SU-DHL-6 (cell line): ENCODE data around the gene SSR4.
"Not testable (repeated sequence)": the region's sequence is repeated elsewhere in the genome, so short reads cannot be mapped to it uniquely, and the experiment has no call there.

ENCODE experiments used
- H2AFZ ChIP-seq: fragments of 200-600 bp; sonication (generic); 2 replicates; pipeline ENCODE4 v1.6.1; 2014; ENCODE audit warnings: low read depth, mild to moderate bottlenecking, moderate library complexity, mixed read lengths, antibody characterized with exemption, low read length; ENCODE audit not compliant: severe bottlenecking
- H3F3A ChIP-seq: fragments of 200-600 bp; shearing (Covaris generic); 2 replicates; pipeline ENCODE4 v1.6.0; 2016; ENCODE audit warnings: antibody characterized with exemption, mild to moderate bottlenecking; ENCODE audit not compliant: insufficient read depth
- H3K27ac ChIP-seq: fragments of 200-600 bp; sonication (generic); 2 replicates; pipeline ENCODE4 v1.5.1; 2016; ENCODE audit warnings: low read depth, mild to moderate bottlenecking, low read length, moderate library complexity, mixed read lengths
- H3K27me3 ChIP-seq: fragments of 200-600 bp; sonication (generic), shearing (Covaris generic); 2 replicates; pipeline ENCODE4 v1.6.0; 2014; ENCODE audit warnings: mild to moderate bottlenecking, low read length
- H3K36me3 ChIP-seq: fragments of 200-600 bp; sonication (generic); 2 replicates; pipeline ENCODE4 v1.6.1; 2014; ENCODE audit warnings: mild to moderate bottlenecking, low read length, mixed read lengths
- H3K4me2 ChIP-seq: fragments of 300-600, 200-600 bp; shearing (Covaris generic), sonication (generic); 2 replicates; pipeline ENCODE4 v1.6.0; 2014; ENCODE audit warnings: low read length, low read depth, mild to moderate bottlenecking; ENCODE audit not compliant: poor library complexity, severe bottlenecking
- H3K4me3 ChIP-seq: fragments of 200-600 bp; sonication (generic); 2 replicates; pipeline ENCODE4 v1.5.1; 2014; ENCODE audit warnings: antibody characterized with exemption, low read length, mild to moderate bottlenecking, mixed read lengths; ENCODE audit not compliant: insufficient read depth, poor library complexity, severe bottlenecking
- H3K79me2 ChIP-seq: fragments of 200-600 bp; sonication (generic); 2 replicates; pipeline ENCODE4 v1.6.1; 2014; ENCODE audit warnings: mild to moderate bottlenecking, low read length, moderate library complexity; ENCODE audit not compliant: insufficient read depth
- H3K9ac ChIP-seq: fragments of 200-600 bp; sonication (generic); 2 replicates; pipeline ENCODE4 v1.7.0; 2014; ENCODE audit warnings: mild to moderate bottlenecking, low read length
- H3K9me2 ChIP-seq: fragments of 200-600 bp; sonication (generic); replicated peaks from 2 replicates; pipeline ENCODE4 v1.6.1; 2014; ENCODE audit warnings: low read length; ENCODE audit not compliant: insufficient read depth
- H3K9me3 ChIP-seq: fragments of 200-600 bp; sonication (generic); 2 replicates; pipeline ENCODE4 v1.6.1; 2014; ENCODE audit warnings: low read length, mixed read lengths; ENCODE audit not compliant: insufficient read depth
- H4K20me1 ChIP-seq: fragments of 200-600 bp; sonication (generic); 2 replicates; pipeline ENCODE4 v1.6.1; 2014; ENCODE audit warnings: low read depth, mild to moderate bottlenecking, antibody characterized with exemption, low read length, moderate library complexity, mixed read lengths
- CTCF ChIP-seq: fragments of 200-600 bp; sonication (generic); IDR thresholded peaks from one replicate; pipeline ENCODE4 v1.5.1; 2017; ENCODE audit warnings: antibody characterized with exemption, mild to moderate bottlenecking, low read length, moderate library complexity; ENCODE audit not compliant: insufficient read depth, poor library complexity, severe bottlenecking
- EZH2phosphoT487 ChIP-seq: fragments of 200-600 bp; sonication (generic), shearing (Covaris generic); conservative IDR thresholded peaks from 2 replicates; pipeline ENCODE4 v1.6.1; 2018; ENCODE audit warnings: mild to moderate bottlenecking, antibody characterized with exemption, low read length, moderate library complexity, mixed read lengths

The SSR4 gene

GRCh38 chrX:153813161-153813560, 18.7 kb downstream of the SSR4 start:
- Histone ChIP-seq H3K9me3 (no peaks in the 10 kb centered on the region), H3K4me3 (no peak overlapping the region), H3K79me2 (no peaks in the 10 kb centered on the region), H3K27ac (no peak overlapping the region), H3K9ac (no peak overlapping the region), H3K27me3 (no peaks in the 10 kb centered on the region), H3F3A (no peaks in the 10 kb centered on the region), H2AFZ (no peak overlapping the region), H4K20me1 (no peaks in the 10 kb centered on the region), H3K4me2 (no peak overlapping the region), H3K9me2 (no peaks in the 10 kb centered on the region), H3K36me3 (no peaks in the 10 kb centered on the region)
- TF ChIP-seq EZH2phosphoT487 (no peak), CTCF (no peak)

- no peaks in the 10 kb centered on the region for H3K27me3 ChIP-seq
- no peaks in the 10 kb centered on the region for H3K9me3 ChIP-seq
- H3K36me3 ChIP-seq, result no peaks in the 10 kb centered on the region
- no peak overlapping the region for H2AFZ ChIP-seq
- H3K79me2 ChIP-seq, result no peaks in the 10 kb centered on the region
- H4K20me1 ChIP-seq, result no peaks in the 10 kb centered on the region
- H3K9ac ChIP-seq, result no peak overlapping the region
- no peak overlapping the region for H3K4me3 ChIP-seq
- no peaks in the 10 kb centered on the region for H3F3A ChIP-seq
- H3K27ac ChIP-seq, result no peak overlapping the region
- TF ChIP-seq CTCF, result no peak
- no peak for TF ChIP-seq EZH2phosphoT487
- H3K9me2 ChIP-seq, result no peaks in the 10 kb centered on the region
- H3K4me2 ChIP-seq, result no peak overlapping the region
Measured at GRCh38 chrX:153814591-153815315, 20.3 kb downstream of the SSR4 start.

- no peak overlapping the region for H3K9ac ChIP-seq
- H2AFZ ChIP-seq, result no peak overlapping the region
- no peaks in the 10 kb centered on the region for H3K36me3 ChIP-seq
- H3F3A ChIP-seq, result no peaks in the 10 kb centered on the region
- no peaks in the 10 kb centered on the region for H3K9me2 ChIP-seq
- no peaks in the 10 kb centered on the region for H3K79me2 ChIP-seq
- no peak overlapping the region for H3K27ac ChIP-seq
- no peak overlapping the region for H3K4me2 ChIP-seq
- H3K9me3 ChIP-seq, result no peaks in the 10 kb centered on the region
- no peak overlapping the region for H3K4me3 ChIP-seq
- TF ChIP-seq EZH2phosphoT487, result no peak
- no peak for TF ChIP-seq CTCF
- no peaks in the 10 kb centered on the region for H3K27me3 ChIP-seq
- H4K20me1 ChIP-seq, result no peaks in the 10 kb centered on the region
Measured at GRCh38 chrX:153816831-153817690, 22.6 kb downstream of the SSR4 start.

GRCh38 chrX:153818064-153818463, 23.6 kb downstream of the SSR4 start:
- not testable (repeated sequence) for H3K79me2 ChIP-seq, H2AFZ ChIP-seq, H3K27ac ChIP-seq, H3K9me2 ChIP-seq, H3K4me3 ChIP-seq, H3K27me3 ChIP-seq, H3K4me2 ChIP-seq, H3F3A ChIP-seq, H3K9ac ChIP-seq, H4K20me1 ChIP-seq, H3K36me3 ChIP-seq, H3K9me3 ChIP-seq
